Caki2 (cell line): ENCODE data around the gene CD63. TPM values are rescaled to one million over a fixed set of nuclear protein-coding genes. Genes with fewer than 3 reads are reported as not detected.
A peak's percentile ranks its signal among the peaks of the same experiment; 100 is the strongest.

ENCODE experiments used
- DNase-seq: peaks from one replicate; pipeline ENCODE4 v3.0.0-alpha.2; 2015; ENCODE audit warnings: low read depth
- in situ Hi-C: cut with HindIII; loops from 2 replicates; pipeline ENCODE4 v1.10.0; 2016; ENCODE audit warnings: low sequenced_read_pairs, low pct_unique_long_range_greater_than_20kb, mixed read lengths
- total RNA-seq: library from RNA; depleted of rRNA; stranded (reverse); fragments of >200 nt; shearing (Covaris generic); gene quantifications from 2 replicates; pipeline ENCODE4 v1.2.3, GENCODE V29; 2014; ENCODE audit warnings: low replicate concordance

CD63 gene
- total RNA-seq, 1 experiment from 2014 or later = 1,429 TPM

DNA sequence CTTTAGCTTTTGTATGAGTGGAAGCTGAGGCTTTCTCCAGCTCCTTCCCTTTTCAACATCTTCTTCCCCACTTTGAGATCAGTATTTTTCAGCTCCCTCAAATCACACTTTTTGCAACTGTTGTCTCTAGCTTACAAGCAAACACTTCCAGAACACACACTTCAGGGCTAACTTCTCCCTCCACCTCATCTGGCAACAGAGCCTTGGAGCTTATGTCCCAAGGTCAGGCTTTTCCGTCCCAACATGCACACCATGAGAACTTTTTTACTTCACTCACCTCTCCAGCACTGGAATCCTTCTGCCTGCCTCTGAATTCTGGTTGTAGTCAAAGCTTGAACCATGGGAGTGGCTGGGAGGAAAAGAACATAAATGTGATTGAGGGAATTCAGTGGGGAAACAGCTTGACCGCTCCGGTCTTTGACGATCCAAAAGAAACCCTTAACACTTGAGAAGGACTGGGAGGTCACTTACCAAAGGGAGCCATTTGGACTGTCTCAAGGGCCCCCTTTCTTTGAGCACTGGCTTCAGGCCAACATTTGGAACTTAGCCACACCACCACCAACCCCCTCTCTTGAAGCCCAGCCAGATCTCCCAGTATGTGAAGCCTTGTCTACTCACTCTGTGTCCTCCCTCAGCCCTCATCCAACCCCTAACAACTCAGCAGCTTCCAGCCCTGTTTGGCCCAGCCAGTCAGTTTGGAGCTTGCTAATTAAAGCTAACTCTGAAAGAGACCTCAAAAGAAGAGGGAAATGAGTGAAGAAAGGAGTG lies 16.8 kb downstream of the CD63 start:
- in situ Hi-C loops = no loop called here
- DNase-seq = no peak

DNA sequence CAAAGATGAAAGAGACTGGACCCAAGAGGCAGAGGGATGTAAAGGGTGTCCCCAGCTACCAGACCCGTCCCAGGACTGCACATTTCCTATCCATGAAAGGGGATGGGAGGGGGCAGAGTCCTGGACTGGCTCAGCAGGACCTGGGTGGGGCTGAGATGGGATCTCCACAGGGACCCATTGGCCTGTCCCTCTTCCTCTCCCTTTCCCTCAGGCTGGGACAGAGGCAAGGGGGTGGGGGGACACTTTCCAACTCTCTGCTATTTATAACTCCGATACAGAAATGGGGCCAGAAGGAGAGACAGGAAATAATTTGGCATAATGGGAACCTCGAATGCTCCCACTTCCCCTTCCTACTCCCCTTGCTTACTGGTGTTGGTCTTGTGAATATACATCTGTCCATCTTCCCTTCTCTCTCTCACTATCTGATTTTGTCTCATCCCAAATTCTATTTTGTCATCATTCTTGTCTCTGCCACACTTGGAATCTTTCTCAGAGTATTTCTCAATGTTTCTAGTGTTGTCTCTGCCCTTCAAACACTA lies 20.0 kb downstream of the CD63 start:
- in situ Hi-C loops = no loop called here

DNA sequence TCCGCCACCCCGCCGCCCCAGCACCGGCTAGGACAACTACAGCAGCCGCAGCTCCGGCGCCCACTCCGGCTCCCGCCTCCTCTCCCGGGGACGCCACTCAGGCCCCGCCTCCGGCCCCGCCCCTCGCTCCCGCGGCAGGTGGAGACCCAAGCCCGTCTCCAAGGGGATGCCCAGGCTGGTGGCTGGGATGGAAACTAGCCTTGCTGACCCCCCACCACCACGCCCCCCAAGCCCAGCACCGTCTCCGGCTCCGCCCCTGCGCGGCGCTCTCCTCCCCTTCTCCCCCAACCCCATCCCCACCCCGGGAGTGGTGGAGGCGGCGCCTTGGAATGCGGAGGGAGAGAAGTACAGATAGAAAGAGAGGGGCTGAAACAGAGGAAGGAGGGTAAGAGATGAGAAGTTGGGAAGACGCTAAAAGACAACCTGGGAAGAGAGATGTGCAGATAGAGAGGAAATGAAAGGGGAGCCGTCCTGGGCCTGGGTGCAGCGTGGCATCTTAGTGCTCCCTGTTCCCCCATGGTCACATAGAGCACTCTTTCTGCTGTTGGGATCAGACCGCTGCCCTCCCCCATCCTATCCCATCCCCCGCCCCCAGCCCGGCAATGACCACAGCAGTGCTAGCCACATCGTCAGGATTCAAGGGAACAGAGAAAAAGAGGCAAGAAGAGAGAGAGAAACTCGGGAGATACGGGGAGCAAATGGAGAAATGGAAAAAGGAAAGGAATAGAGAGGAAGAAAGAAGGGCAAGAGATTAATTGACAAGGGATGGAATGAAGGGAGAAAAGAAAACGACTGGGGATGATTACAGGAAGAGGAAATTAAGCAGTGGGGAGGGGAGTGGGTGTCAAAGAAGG lies 20.7 kb downstream of the CD63 start, which contains the start of gene ITGA7:
Gene ITGA7, minus strand, starts transcription at position 64 of the 854 bp plus-strand sequence. CDS start 222 bp downstream, outside the sequence.
- DNase-seq = peak; percentile 37
- in situ Hi-C loops = no loop called here

More for the DNA sequence above, 20.0 kb downstream of the CD63 start:
- DNase-seq = no peak

DNA sequence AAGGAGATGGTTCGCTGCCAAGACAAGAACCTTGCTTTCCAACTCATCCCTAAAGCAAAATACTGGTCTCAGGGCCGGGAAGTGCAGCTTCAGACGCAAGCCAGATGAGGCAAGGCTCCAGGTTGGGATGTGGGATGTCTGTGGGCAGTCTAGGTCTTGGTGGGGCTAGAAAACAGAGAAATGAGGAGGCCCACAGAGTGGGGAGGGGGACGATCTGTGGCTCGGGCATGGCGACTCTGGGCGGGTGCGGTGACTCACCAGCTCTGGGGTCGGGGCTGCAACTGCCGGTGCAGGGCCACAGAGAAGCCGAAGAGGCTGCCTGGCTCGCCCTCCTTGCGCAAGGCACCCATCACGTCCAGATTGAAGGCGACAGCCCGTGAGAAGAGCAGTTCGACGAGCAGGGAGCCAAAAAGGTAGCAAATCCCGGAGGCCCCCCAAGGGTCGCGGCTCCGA lies 21.6 kb downstream of the CD63 start:
- no peak for DNase-seq
- in situ Hi-C loops = no loop called here

DNA sequence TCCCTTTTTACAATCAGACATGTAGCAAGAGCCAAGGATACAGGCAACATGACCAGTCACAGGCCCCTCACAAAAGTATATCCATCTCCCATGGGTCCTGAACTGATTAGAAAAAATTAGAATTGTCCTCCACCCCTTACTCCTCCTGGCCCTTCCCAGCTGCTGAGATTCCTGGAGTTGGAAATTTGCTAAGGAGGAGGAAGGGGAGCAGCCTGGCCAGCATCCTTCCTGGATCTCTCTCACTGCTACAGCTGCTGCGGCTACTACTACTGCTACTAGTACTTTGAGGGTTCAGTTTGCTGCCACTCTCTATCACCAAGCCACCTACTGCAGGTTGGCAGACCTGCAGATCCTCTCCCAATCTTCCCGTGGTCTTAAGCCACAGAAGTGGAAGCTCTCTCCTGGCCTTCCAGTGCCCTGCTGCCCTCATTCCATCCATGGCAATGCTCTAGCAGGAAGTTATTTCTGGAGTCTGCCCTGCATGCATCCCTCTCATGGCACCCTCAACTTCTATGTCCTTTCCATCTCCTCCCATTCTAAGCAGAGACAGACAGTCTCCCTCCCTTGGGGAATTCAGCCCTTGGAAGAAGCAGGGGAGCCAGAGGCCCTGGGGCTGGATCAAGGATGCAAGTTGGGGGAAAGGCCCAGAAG lies 22.1 kb downstream of the CD63 start:
- no peak for DNase-seq
- in situ Hi-C loops = no loop called here

DNA sequence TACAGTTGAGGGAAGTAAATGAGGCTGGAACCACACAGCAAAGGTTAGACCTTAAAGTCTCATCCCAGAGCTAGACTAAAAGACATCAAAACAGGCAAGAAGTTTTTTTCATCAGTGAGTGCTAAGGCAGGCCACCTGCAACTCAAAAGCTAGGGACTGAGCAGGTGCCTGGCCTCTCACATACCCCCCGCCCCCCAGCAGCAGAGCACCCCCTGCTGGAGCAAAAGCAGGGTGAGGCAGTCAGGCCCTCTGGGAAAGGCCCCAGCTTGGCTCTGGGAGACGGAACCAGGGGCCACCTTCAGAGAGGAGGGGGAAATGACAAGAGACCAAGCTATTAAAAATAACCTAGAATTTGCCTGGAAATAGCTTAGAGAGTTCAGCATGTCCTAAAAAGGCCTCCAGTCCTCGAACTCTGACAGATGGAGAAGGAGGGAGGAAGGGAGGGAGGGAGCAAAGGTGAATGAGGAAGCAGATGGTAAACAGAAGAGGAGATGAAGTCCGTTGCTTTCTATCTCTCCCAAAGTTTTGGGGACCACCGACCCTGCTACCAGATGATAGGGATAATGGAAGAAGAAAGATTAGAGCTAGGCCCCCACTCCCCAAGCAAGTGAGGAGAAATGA lies 22.9 kb downstream of the CD63 start:
- DNase-seq = no peak
- in situ Hi-C loops = no loop called here

DNA sequence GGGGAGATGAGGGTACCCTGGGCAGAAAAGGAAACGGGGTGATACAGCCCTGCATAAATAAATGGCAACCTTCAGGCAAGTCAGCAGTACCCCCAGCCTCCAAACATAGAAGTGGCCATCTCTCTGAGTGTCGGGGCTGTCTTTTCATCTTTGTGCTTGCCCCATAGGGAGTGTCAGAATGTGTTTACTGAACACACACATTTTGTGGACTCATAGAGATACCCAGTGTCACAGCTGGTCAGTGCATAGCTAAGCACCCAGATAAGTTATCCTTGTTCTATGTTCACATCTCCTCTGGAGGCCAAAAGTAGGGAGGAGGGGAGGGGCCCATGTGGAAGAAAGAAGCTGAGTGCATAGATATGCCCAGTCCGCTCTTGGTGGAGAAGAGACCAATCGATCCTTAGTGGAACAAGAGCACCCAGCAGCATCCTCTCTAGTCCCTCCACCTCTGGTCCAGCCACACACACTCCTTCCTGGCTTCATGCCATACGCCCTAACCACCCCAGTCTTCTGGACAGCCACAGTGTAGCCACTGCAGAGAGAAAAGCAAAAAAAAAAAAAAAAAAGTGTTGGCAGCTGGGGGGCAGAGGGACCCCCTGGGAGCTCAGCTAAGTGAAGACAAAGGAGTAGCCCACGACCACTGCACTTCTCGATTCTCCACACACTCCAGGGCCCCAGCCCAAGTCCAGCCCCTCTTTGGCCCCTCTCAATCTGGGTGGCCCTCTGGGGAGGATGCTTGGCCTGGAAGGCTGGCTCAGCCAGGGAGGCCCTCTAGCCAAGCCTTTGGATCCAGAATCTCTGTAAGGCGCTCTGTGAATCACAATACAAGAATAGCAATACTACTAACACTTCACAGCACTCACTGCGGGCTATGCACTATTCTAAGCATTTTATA lies 23.7 kb downstream of the CD63 start:
- no peak for DNase-seq
- in situ Hi-C loops = no loop called here

DNA sequence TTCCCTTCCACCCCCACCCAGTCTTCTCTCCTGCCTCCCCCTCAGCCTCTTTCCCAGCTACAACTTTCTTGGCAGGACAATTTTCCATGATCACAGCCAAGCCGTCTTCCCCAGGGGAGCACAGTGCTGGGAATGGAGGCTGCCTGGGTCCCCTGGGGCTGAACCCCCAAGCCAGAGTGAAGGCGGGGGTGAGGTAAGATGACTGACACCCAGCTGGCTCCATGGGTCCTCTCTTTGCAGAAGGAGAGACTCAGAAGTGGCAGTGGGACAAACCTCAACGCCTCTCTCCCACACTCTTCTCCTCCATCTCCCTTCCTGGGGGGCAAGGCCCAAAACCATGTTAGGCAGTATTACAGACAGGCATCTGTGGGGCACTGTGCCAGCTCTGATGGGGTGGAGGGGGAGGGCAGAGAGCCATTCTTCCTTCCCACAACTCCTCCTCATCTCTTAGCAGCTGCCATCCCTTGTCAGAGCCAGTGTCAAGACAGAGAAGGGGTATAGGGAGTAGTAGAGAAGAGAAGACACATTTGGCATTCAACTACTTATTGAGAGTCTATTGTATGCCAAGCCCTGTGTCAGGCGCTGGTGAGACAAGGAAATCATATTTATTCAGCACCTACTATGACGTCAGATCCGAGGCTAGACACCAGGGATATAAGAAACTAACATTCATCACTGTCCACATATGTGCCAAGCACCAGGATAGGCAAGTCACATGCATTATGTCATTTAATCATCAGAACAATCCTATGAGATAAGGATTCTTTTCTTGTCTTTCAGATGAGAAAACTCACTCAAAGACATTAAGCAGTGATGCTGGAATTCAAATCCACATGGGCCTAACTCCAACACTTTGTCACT lies 24.7 kb downstream of the CD63 start:
- no peak for DNase-seq
- in situ Hi-C loops = no loop called here

DNA sequence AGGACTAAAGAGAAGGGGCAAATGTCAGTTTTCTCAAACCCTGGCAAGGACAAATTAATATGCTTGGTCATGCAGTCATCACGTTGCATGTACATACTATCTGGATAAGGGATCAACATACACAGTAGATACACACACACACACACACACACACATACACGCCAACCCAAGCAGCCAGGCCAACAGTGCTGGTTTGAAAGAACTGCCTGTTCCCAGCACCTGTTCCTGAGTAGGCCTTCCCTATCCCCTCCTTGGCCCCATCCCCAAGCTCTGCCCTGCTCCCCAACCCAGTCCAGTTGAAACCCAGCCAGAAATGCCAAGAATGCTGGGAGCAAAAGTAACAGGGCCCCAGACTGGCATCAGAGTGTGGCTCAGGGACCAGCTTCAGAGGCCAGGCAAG lies 25.5 kb downstream of the CD63 start:
- in situ Hi-C loops = no loop called here

DNA sequence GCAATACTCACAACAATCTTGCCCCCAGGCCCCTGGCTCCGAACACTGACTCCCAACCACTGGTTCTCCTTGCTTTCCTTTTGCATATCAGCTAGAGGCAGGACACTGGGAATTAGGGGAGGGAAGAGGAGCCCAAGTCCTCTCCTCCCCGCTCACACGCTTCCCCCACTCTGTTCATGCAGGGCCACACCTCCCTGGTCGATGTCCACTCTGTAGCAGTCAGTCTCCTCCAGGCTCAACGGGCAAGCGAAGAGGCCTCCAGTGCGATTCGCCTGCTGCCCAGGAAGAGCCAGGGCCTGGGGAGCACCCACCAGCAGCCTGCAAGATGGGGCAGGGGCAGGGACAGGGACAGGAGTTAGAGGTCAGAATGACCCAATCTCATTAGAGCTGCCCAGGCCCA lies 25.9 kb downstream of the CD63 start:
- no peak for DNase-seq
- in situ Hi-C loops = no loop called here

More for the DNA sequence above, 25.5 kb downstream of the CD63 start:
- DNase-seq = no peak

DNA sequence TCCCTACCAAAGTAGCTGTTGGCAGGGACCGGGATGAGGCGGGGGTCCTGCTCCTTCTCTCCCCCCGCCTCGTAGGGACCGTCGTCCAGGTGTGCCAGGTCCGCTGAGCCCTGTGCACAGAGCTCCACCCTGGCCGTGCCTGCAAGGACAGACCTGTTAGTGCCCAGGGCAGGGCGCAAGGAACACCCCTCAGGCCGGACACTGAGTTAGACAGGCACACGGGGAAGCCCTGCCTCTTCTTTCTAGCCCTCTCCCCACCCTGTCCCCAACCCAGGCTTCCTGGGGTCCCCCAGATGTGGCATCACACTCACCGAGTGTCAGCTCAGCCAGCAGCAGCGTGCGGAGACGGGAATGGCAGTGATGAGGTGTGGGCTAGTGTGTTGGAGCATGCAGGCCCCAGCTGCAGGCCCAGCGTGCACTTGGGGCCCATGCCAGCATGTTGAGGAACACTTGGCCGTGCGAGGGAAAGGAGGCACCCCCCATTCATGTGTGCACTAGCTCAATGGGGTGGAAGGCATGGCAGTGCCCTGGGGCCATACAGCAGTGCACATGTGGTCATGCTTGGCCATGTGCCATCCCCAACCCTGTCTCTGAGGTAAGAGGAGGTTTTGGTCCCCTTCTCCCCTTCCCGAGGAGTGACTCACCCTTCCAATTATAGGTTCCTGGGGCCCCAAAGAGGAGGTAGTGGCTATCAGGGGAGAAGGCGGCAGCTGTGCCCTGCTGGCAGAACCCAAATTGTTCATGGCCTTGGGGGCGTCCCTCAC lies 28.4 kb downstream of the CD63 start:
- in situ Hi-C loops = no loop called here
- DNase-seq = no peak

DNA sequence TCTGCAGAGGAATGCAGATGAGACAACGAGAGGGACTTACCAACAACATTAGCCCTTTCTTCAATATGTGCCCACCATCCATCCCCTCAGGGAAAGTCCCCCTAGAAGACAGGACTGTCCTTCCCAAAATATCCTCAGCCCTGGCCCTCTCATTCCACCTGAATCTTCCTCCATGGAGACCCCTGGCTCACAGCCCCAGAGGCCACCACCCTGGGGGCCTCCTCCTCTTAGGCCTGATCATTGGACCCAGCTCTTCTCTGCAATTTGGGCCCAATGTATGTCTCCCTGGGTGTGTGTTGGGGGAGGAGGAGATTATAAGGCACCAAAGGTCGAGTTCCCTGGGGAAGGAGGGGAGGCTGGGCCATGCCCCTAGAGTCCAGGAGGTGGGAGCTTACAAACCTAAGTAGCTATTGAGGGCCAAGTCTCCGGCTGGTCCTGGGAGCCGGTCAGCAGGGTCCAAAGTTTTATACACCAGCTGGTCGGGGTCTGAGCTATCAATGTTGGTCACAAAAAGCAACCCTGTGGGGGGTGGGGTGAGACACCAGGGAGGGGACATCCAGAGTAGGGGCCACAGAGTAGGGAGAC lies 29.2 kb downstream of the CD63 start:
- no peak for DNase-seq
- in situ Hi-C loops = no loop called here

DNA sequence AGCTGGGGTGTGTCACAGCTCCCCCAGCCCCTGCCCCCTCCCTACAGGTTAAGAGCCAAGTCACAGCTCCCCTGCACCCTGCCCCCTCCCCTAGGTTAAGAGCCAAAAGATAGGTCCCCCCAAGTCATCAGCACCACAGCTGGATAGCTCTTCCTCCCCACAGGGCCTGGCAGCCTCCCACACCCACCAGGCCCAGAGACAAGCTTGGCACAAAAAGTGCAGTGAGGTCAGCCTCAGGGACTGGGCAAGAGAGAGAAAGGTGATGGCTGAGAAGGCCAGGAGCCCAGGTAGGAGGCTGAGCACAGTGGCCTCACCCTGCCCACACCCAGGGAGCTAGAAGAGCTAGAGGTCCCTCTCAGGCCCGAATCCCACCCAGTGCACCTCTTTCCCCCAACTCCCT lies 29.8 kb downstream of the CD63 start:
- no peak for DNase-seq
- in situ Hi-C loops = no loop called here

DNA sequence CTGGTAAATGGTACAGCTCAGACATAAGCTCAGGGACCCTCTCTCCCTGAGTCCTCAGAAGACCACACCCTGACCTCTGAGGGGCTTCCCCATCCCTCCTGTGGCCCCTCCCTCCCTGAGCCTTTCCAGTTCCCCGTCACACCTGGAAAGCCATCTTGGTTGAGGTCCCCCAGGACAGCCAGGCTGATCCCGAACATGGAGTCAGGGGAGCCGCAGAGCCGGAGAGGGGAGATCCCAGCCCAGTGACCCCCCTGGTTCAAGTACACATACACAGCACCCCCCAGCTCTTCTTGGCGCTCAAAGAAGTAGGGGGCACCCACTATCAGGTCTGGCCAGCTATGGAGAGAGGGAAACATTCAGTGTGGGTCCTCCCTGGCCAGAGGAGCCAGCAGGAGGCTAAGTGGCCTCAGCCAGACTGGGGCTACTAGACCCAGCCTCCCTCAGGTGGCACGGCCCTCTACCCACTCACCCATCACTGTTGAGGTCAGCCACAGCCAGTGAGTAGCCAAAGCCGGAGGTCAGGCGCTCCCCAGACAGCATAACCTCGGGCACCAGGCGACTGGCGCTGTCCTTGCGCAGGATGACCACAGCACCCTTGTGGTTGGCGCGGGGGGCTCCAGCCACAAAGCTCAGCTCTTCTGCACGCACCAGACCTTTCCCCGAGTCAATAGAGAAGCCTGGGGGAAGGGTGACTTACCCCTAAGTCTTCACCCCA lies 30.4 kb downstream of the CD63 start:
- in situ Hi-C loops = no loop called here
- no peak for DNase-seq

DNA sequence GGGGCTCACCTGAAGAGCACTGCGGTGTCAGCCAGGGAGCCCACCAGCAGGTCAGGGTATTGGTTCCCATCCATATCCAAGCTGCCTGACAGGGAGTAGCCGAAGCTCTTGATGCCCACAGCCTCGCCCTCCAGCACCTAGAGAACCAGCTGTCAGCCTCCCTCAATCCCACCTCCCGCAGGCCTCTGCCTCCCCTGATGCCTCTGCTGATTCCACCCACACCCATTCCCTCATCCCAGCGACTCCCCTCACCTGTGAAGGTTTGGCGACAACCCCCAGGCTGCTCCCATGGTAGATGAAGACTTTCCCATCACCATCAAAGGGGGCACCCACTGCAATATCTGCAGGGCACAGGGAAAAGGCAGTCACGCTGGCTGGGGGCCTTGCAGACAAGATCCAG lies 31.1 kb downstream of the CD63 start:
- in situ Hi-C loops = no loop called here
- DNase-seq = no peak
